NOMO-1 treated with DMSO at 0.1 percent for 48 hours (cell line): ENCODE measurements around the gene UQCRHL.

Source experiments
- DNase-seq: peaks from one replicate; lab custom pipeline; 2025; ENCODE audit not compliant: unreplicated experiment; lab: John Stamatoyannopoulos, UW

UQCRHL gene

DNA sequence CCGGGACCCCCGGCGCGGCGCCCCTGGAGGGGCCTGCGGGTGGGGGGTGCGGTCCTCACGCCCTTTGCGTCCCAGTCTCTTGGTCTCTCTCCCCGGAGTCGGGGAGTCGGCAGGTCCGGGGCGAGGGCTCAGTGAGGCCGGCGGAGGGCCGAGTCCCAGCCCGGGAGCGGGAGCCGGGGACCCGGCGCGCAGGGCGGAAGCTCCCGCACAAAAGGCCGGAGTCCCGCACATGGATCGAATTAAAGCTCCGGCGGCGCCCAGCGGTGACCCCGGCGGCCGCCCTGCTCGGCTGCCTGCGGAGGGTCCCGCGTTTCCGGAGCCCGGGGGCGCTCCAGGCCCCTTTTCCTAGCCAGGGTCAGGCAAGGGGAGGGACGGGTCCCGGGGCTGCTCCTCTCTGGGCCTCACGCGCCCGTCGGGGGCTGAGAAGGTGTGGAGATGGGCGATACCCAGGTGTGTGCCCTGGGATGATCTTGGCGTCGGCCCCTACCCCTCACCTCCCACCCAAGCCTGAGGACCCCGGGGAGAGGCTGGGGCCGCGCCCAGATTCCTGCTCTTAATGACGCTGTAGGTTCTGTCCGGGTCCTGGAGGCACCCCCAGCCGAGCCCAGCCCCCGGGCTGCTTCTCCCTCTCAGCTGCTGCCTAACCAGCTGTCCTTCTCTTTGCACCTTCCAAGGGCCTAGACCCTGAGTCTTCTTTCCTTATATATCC lies 48.3 kb downstream of the UQCRHL start:
- no peak for DNase-seq

DNA sequence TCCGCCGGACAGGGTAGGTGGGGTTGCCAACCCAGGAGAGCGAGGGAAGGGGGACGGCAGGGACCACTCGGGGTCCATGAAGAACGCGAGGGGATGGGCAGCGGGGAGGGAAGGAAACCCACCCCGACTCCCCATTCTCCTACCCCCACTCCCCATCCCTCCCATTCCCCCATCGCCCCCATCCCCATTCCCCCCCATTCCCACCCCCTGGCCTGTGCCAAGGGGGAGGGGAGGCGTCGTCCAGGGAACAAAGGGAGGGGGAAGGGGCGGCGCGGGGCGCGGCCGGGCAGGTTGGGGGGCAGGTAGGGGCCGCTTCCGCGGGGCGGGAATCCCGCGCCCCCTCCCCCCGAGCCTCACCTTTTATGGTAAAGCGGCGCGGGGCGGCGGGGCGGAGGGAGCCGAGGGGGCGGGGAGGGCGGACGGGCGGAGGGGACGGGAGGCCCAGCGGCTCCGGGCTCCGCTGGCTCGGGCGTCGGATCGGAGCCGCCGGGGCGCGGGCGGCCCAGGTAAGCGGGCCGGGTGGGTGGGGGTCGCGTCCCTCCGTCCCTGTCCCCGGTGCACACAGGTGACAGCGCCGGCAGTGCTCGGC lies 49.0 kb downstream of the UQCRHL start, which contains the start of gene FBLIM1:
Gene FBLIM1, plus strand, starts transcription at position 453 of the 589 bp plus-strand sequence. CDS start 6,189 bp downstream, outside the sequence.
- DNase-seq: no peak

- DNase-seq: no peak
Measured at GRCh38 chr1:15757575-15758342, 49.7 kb downstream of the UQCRHL start.
